Measurements from ENCODE around the gene SLC6A18.

DNA sequence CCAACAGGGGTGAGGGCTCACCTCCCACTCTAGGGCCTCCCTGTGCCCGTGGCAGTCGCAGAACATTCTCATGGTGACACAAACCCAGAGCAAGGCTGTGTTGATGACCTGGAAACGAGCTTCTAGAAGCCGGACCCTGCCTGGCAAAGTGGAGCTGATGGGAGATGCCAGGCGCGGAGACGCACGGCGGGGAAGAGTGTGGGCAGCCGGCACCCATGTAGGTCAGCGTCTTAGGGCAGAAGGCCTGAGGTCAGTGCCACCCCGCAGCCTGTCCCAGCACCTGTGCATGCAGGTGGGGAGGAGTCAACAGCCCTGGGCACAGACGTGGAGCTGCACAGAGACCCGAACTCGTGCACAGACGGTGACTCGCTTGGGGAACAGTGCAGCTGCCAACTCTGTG, 5.4 kb downstream of the SLC6A18 start:
- TF ChIP-seq EP300 (IDR thresholded peaks at IDR 0.05) (no peak), POLR2AphosphoS5 (IDR thresholded peaks at IDR 0.05) (no peak)
- TF ChIP-seq, protein P1, sequence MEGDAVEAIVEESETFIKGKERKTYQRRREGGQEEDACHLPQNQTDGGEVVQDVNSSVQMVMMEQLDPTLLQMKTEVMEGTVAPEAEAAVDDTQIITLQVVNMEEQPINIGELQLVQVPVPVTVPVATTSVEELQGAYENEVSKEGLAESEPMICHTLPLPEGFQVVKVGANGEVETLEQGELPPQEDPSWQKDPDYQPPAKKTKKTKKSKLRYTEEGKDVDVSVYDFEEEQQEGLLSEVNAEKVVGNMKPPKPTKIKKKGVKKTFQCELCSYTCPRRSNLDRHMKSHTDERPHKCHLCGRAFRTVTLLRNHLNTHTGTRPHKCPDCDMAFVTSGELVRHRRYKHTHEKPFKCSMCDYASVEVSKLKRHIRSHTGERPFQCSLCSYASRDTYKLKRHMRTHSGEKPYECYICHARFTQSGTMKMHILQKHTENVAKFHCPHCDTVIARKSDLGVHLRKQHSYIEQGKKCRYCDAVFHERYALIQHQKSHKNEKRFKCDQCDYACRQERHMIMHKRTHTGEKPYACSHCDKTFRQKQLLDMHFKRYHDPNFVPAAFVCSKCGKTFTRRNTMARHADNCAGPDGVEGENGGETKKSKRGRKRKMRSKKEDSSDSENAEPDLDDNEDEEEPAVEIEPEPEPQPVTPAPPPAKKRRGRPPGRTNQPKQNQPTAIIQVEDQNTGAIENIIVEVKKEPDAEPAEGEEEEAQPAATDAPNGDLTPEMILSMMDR (IDR thresholded peaks at IDR 0.05) = no peak

Measured in gastroesophageal sphincter (tissue), 3 donors.